Common myeloid progenitor, CD34-positive (primary cell): ENCODE data around the gene PDCL2.

ENCODE experiments used
- CTCF ChIA-PET: fragments of 350-600 bp; sonication (Branson Sonifier 250); formaldehyde crosslinking; loops from one replicate; lab custom pipeline; 2021; ENCODE audit warnings: antibody characterized with exemption; lab: Charles Lee
- POLR2A ChIA-PET: fragments of 350-600 bp; sonication (Branson Sonifier 250); formaldehyde crosslinking; loops from one replicate; lab custom pipeline; 2021; ENCODE audit warnings: antibody characterized with exemption; lab: Charles Lee
- DNase-seq, 3 donors: peaks; one replicate each; pipeline versions ENCODE4 v3.0.0 to v3.0.0-alpha.2; 2013
- H3K27ac ChIP-seq, 2 experiments: 1 replicate in 1 of 2; 2 replicates in 1 of 2; pipeline ENCODE4 v1.7.0; 2013; ENCODE audit warnings: inconsistent platforms in 2 of 2, low read length in 2 of 2, mild to moderate bottlenecking in 2 of 2, low read depth in 1 of 2, moderate library complexity in 1 of 2; ENCODE audit not compliant: severe bottlenecking in 2 of 2, insufficient read depth in 1 of 2, poor library complexity in 1 of 2
- H3K27me3 ChIP-seq, 5 experiments: replicated peaks in 2 of 5; 1 replicate in 3 of 5; 2 replicates in 2 of 5; pipeline versions ENCODE4 v1.6.1 to v1.7.0; 2013; ENCODE audit warnings: low read length in 4 of 5, mild to moderate bottlenecking in 2 of 5, moderate library complexity in 2 of 5, inconsistent platforms in 1 of 5; ENCODE audit not compliant: insufficient read depth in 5 of 5, control insufficient read depth in 4 of 5
- H3K36me3 ChIP-seq, 4 experiments: 1 replicate in 2 of 4; 2 replicates in 2 of 4; pipeline versions ENCODE4 v1.6.1 to v1.7.0; 2013; ENCODE audit warnings: low read length in 3 of 4, control low read depth in 1 of 4, mild to moderate bottlenecking in 1 of 4; ENCODE audit not compliant: control insufficient read depth in 4 of 4, insufficient read depth in 4 of 4
- H3K4me1 ChIP-seq, 4 experiments: 1 replicate in 3 of 4; 2 replicates in 1 of 4; pipeline versions ENCODE4 v1.6.1 to v1.7.1; 2013; ENCODE audit warnings: low read length in 3 of 4, mild to moderate bottlenecking in 3 of 4, control low read depth in 1 of 4, inconsistent platforms in 1 of 4, moderate library complexity in 1 of 4; ENCODE audit not compliant: control insufficient read depth in 4 of 4, insufficient read depth in 4 of 4; ENCODE audit errors: control extremely low read depth in 1 of 4
- H3K4me3 ChIP-seq, 7 experiments: 1 replicate in 4 of 7; 2 replicates in 3 of 7; pipeline versions ENCODE4 v1.5.1 to v1.7.0; 2013; ENCODE audit warnings: mild to moderate bottlenecking in 7 of 7, low read length in 6 of 7, moderate library complexity in 6 of 7, inconsistent platforms in 2 of 7, low read depth in 2 of 7, control low read depth in 1 of 7; ENCODE audit not compliant: insufficient read depth in 4 of 7, control insufficient read depth in 1 of 7; ENCODE audit errors: extremely low read depth in 1 of 7
- H3K9me3 ChIP-seq, 5 experiments: 1 replicate in 4 of 5; 2 replicates in 1 of 5; pipeline versions ENCODE4 v1.6.1 to v1.7.1; 2013; ENCODE audit warnings: low read length in 4 of 5, mild to moderate bottlenecking in 2 of 5, inconsistent platforms in 1 of 5, low read depth in 1 of 5, moderate library complexity in 1 of 5; ENCODE audit not compliant: control insufficient read depth in 4 of 5, insufficient read depth in 2 of 5; ENCODE audit errors: control extremely low read depth in 1 of 5
- WGBS: methylation state at CpG from one replicate; pipeline ENCODE4 v1.1.5; 2013; ENCODE audit not compliant: insufficient coverage; 5-methylcytosine and 5-hydroxymethylcytosine counted together

The PDCL2 gene

GRCh38 chr4:55512077-55512476 lies 80.0 kb downstream of the PDCL2 start:
- Histone ChIP-seq H3K36me3 (peaks cover 0 to 3% (median 2%) of the 10 kb centered on the region in 4 experiments), H3K4me3 (no peak overlapping the region), H3K27ac (no peak overlapping the region), H3K4me1 (peaks cover 0 to 2% (median 0%) of the 10 kb centered on the region in 4 experiments), H3K27me3 (no peaks in the 10 kb centered on the region), H3K9me3 (peaks cover 0 to 10% (median 0%) of the 10 kb centered on the region in 5 experiments)
- DNase-seq: no peak
- POLR2A ChIA-PET: no interaction called here
- CTCF ChIA-PET: no interaction called here
- no CpG with 5 or more reads among the region's 1 CpG for WGBS

- ChIA-PET CTCF (no interaction called here), POLR2A (no interaction called here)
- DNase-seq: no peak
- Histone ChIP-seq H3K27ac (no peak overlapping the region), H3K4me3 (no peak overlapping the region), H3K4me1 (peaks cover 0 to 2% (median 0%) of the 10 kb centered on the region in 4 experiments), H3K27me3 (no peaks in the 10 kb centered on the region), H3K9me3 (peaks cover 0 to 10% (median 0%) of the 10 kb centered on the region in 5 experiments), H3K36me3 (peaks cover 0 to 3% (median 2%) of the 10 kb centered on the region in 4 experiments)
Measured at GRCh38 chr4:55510685-55511084, 81.4 kb downstream of the PDCL2 start.

GRCh38 chr4:55509266-55509665 lies 82.8 kb downstream of the PDCL2 start:
- Histone ChIP-seq H3K9me3 (peaks cover 0 to 10% (median 0%) of the 10 kb centered on the region in 5 experiments), H3K4me1 (peaks cover 0 to 2% (median 0%) of the 10 kb centered on the region in 4 experiments), H3K27ac (no peak overlapping the region), H3K36me3 (peaks cover 0 to 3% (median 2%) of the 10 kb centered on the region in 4 experiments), H3K27me3 (no peaks in the 10 kb centered on the region), H3K4me3 (no peak overlapping the region)
- WGBS: 80% methylated on average over 2 of the region's 3 CpGs
- DNase-seq: peak in 1 of 3 donors; percentile 17
- POLR2A ChIA-PET: no interaction called here
- CTCF ChIA-PET: interaction anchor here (1.5 kb wide), 1 partner anchor 9 kb away, joined by 4 read pairs; no protein-coding TSS in a partner anchor

- peaks cover 0 to 2% (median 0%) of the 10 kb centered on the region in 4 experiments for H3K4me1 ChIP-seq
- whole genome bisulfite sequencing: no CpG with 5 or more reads among the region's 1 CpG
- ChIA-PET CTCF (no interaction called here), POLR2A (no interaction called here)
- H3K4me3 ChIP-seq: no peak overlapping the region
- peaks cover 0 to 4% (median 0%) of the 10 kb centered on the region in 5 experiments for H3K9me3 ChIP-seq
- no peak overlapping the region for H3K27ac ChIP-seq
- no peaks in the 10 kb centered on the region for H3K27me3 ChIP-seq
- no peak for DNase-seq
- peaks cover 0 to 3% (median 2%) of the 10 kb centered on the region in 4 experiments for H3K36me3 ChIP-seq
Measured at GRCh38 chr4:55507612-55508011, 84.4 kb downstream of the PDCL2 start.
